ENCODE measurements around the gene ZNF668. TPM values are rescaled to one million over a fixed set of nuclear protein-coding genes. Genes with fewer than 3 reads are reported as not detected.
A peak's percentile ranks its signal among the peaks of the same experiment; 100 is the strongest.

Gene ZNF668
- polyA plus RNA-seq, 4 donors = 5.4 to 12.2 (median 10.1) TPM

DNA sequence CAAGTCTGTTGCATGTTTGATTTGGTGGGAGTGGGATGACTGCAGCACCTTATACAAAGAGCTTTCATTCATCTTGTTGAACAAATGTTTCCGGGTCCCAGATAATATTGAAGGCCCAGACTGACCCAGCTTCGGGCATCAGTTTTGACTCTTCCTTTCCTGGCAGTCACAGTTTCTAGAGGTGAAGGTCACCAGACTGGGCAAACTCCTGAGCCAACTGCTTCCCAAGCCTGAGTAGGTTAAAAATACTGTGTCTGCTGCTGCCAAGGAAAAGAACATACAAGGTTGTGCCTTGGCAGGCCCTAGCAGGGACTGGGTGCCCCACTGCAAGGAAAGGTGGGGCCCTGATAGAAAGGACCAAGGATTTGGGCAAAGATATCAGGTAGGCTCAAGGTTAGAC is 38.7 kb upstream of the ZNF668 start:
- peaks cover 0 to 15% (median 2%) of the 10 kb centered on the region in 3 donors for H3K4me1 ChIP-seq (ENCODE audit: control insufficient read depth in 3 of 3, insufficient read depth in 2 of 3, low read depth in 1 of 3, low read length in 2 of 3)
- no peaks in the 10 kb centered on the region for H3K9me3 ChIP-seq (ENCODE audit: control insufficient read depth in 2 of 2, insufficient read depth in 1 of 2, low read depth in 1 of 2, low read length in 1 of 2)
- peaks cover 0 to 48% (median 5%) of the 10 kb centered on the region in 3 donors for H3K36me3 ChIP-seq (ENCODE audit: control insufficient read depth in 3 of 3, insufficient read depth in 2 of 3, low read depth in 1 of 3, low read length in 3 of 3)
- no peaks in the 10 kb centered on the region for H3K27me3 ChIP-seq (ENCODE audit: control insufficient read depth in 3 of 3, insufficient read depth in 3 of 3, low read length in 3 of 3)
- peak overlapping the region in 1 of 3 donors; percentile 42 for H3K27ac ChIP-seq (ENCODE audit: low read depth in 1 of 3, low read length in 2 of 3)
- 76 to 92% (median 91%) methylated on average over 2 of the region's 2 CpGs for WGBS, 3 donors
- H3K4me3 ChIP-seq (ENCODE audit: low read depth in 1 of 3, low read length in 3 of 3) = no peak overlapping the region
- no peak for DNase-seq
- FAIRE-seq = no peak

DNA sequence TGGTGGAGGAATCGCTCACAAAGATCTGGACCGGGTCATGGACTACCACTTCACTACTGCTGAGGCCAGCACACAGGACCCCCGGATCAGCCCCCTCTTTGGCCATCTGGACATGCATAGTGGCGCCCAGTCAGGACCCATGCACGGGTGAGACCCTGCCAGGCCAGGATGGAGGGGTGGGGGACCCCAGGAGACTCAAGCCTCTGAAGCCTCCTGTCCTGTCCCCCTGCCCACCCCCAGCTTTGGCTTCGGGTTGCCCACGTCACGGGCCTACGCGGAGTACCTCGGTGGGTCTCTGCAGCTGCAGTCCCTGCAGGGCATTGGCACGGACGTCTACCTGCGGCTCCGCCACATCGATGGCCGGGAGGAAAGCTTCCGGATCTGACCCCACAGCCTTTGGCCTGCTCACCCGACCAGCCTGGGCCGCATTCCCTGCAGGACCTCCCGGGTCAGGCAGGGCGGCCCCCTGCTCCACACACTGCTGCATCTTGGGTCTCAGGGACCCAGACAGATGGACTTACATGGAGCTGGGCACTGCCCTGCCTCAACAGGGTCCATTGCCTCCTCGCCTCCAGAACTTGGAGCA is 37.9 kb upstream of the ZNF668 start:
- no peak for DNase-seq
- 93% methylated on average over 23 of the region's 23 CpGs for WGBS, 3 donors
- Histone ChIP-seq H3K4me3 (ENCODE audit: low read depth in 1 of 3, low read length in 3 of 3) (no peak overlapping the region), H3K27me3 (ENCODE audit: control insufficient read depth in 3 of 3, insufficient read depth in 3 of 3, low read length in 3 of 3) (no peaks in the 10 kb centered on the region), H3K9me3 (ENCODE audit: control insufficient read depth in 2 of 2, insufficient read depth in 1 of 2, low read depth in 1 of 2, low read length in 1 of 2) (no peaks in the 10 kb centered on the region), H3K4me1 (ENCODE audit: control insufficient read depth in 3 of 3, insufficient read depth in 2 of 3, low read depth in 1 of 3, low read length in 2 of 3) (peaks cover 0 to 15% (median 2%) of the 10 kb centered on the region in 3 donors), H3K36me3 (ENCODE audit: control insufficient read depth in 3 of 3, insufficient read depth in 2 of 3, low read depth in 1 of 3, low read length in 3 of 3) (peaks cover 0 to 48% (median 5%) of the 10 kb centered on the region in 3 donors), H3K27ac (ENCODE audit: low read depth in 1 of 3, low read length in 2 of 3) (no peak overlapping the region)
- FAIRE-seq = no peak

DNA sequence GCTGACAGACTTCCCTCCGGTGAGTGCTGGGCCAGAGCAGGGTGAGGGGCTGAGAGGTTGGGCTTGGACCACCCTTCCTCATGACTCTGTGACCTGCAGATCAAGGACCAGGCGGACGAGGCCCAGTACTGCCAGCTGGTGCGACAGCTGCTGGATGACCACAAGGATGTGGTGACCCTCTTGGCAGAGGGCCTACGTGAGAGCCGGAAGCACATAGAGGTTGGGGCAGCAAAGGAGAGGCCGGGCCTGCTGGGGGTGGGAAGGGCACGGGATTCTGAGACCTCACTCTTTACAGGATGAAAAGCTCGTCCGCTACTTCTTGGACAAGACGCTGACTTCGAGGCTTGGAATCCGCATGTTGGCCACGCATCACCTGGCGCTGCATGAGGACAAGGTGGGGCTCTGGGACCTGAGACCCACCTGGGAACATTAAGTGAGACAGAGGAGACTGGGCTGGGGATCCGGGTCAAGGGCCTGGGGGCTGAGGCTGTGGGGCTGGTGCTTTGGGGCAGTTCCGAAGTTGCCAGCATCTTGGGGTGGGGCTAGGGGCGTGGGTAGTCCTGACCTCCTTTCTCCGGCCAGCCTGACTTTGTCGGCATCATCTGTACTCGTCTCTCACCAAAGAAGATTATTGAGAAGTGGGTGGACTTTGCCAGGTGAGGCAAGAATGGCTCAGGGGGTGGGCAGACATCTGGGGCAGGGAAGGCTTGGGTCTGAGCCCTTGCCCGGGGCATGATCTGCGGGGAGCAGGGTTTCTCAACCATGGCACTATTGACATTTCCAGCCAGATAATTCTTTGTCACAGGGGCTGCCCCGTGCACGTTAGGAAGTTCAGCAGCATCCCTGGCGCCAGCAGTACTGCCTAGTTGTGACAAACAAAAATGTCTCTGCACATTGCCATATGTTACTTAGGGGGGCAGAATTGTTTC is 36.3 kb upstream of the ZNF668 start:
- H3K9me3 ChIP-seq (ENCODE audit: control insufficient read depth in 2 of 2, insufficient read depth in 1 of 2, low read depth in 1 of 2, low read length in 1 of 2) = no peaks in the 10 kb centered on the region
- peaks cover 0 to 43% (median 5%) of the 10 kb centered on the region in 3 donors for H3K36me3 ChIP-seq (ENCODE audit: control insufficient read depth in 3 of 3, insufficient read depth in 2 of 3, low read depth in 1 of 3, low read length in 3 of 3)
- no peak overlapping the region for H3K27ac ChIP-seq (ENCODE audit: low read depth in 1 of 3, low read length in 2 of 3)
- no peaks in the 10 kb centered on the region for H3K27me3 ChIP-seq (ENCODE audit: control insufficient read depth in 3 of 3, insufficient read depth in 3 of 3, low read length in 3 of 3)
- DNase-seq (no peak), FAIRE-seq (no peak)
- H3K4me1 ChIP-seq (ENCODE audit: control insufficient read depth in 3 of 3, insufficient read depth in 2 of 3, low read depth in 1 of 3, low read length in 2 of 3) = peaks cover 0 to 11% (median 4%) of the 10 kb centered on the region in 3 donors
- 88 to 90% (median 89%) methylated on average over 26 of the region's 26 CpGs for WGBS, 3 donors
- no peak overlapping the region for H3K4me3 ChIP-seq (ENCODE audit: low read depth in 1 of 3, low read length in 3 of 3)

DNA sequence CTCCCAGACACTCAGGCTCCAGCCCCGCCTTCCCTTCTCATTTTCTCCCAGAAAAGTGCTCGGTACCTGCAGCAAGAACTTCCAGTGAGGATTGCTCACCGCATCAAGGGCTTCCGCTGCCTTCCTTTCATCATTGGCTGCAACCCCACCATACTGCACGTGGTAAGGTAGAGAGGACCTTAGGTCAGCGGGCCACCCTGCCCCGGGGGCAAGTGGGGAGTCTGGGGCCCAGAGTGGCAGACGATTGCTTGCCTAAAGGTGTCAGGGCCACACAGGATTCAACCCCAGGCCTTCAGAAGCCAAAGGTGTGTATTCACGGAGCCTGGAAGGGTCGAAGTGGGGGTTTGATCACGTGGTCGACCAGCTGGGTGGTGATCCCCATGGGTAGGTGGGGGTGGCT is 35.6 kb upstream of the ZNF668 start:
- Histone ChIP-seq H3K4me1 (ENCODE audit: control insufficient read depth in 3 of 3, insufficient read depth in 2 of 3, low read depth in 1 of 3, low read length in 2 of 3) (peaks cover 0 to 11% (median 4%) of the 10 kb centered on the region in 3 donors), H3K4me3 (ENCODE audit: low read depth in 1 of 3, low read length in 3 of 3) (no peak overlapping the region), H3K27ac (ENCODE audit: low read depth in 1 of 3, low read length in 2 of 3) (no peak overlapping the region), H3K9me3 (ENCODE audit: control insufficient read depth in 2 of 2, insufficient read depth in 1 of 2, low read depth in 1 of 2, low read length in 1 of 2) (no peaks in the 10 kb centered on the region), H3K27me3 (ENCODE audit: control insufficient read depth in 3 of 3, insufficient read depth in 3 of 3, low read length in 3 of 3) (no peaks in the 10 kb centered on the region), H3K36me3 (ENCODE audit: control insufficient read depth in 3 of 3, insufficient read depth in 2 of 3, low read depth in 1 of 3, low read length in 3 of 3) (peaks cover 0 to 43% (median 5%) of the 10 kb centered on the region in 3 donors)
- whole genome bisulfite sequencing, 3 donors = 86 to 91% (median 88%) methylated on average over 12 of the region's 12 CpGs
- DNase-seq = no peak
- FAIRE-seq = no peak

DNA sequence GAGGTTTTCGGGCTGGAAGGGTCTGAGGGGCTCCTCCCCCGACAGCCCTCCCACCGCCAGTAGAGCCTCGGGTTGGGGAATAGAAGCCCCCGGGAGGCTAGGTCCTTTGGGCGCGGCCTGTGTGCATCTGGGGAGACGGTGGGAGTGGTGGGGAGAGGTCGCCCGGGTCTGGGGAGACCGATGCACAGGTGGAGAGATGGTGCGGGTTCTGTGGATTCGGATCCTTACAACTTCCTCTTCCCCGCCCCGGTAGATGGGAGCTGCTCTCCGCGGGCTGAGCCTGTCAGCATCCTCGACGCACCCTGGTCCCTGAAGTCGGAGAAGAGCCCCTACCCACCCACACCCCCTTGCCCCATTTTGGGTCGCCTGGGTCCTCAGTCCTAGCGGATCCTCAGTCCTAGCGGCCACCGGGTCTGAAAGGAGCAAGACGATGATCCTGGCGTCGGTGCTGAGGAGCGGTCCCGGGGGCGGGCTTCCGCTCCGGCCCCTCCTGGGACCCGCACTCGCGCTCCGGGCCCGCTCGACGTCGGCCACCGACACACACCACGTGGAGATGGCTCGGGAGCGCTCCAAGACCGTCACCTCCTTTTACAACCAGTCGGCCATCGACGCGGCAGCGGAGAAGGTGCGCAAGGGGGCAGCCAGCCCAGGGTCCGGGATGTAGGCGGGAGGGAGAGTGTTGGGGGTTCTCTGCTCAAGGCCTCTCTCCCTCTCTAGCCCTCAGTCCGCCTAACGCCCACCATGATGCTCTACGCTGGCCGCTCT is 34.9 kb upstream of the ZNF668 start:
- peak overlapping the region; percentile 63 to 94 (median 90) for H3K4me3 ChIP-seq (ENCODE audit: low read depth in 1 of 3, low read length in 3 of 3)
- DNase-seq (no peak), FAIRE-seq (no peak)
- no peaks in the 10 kb centered on the region for H3K9me3 ChIP-seq (ENCODE audit: control insufficient read depth in 2 of 2, insufficient read depth in 1 of 2, low read depth in 1 of 2, low read length in 1 of 2)
- peaks cover 0 to 43% (median 5%) of the 10 kb centered on the region in 3 donors for H3K36me3 ChIP-seq (ENCODE audit: control insufficient read depth in 3 of 3, insufficient read depth in 2 of 3, low read depth in 1 of 3, low read length in 3 of 3)
- H3K27ac ChIP-seq (ENCODE audit: low read depth in 1 of 3, low read length in 2 of 3) = peak overlapping the region in 2 of 3 donors; percentile 64 to 85
- H3K4me1 ChIP-seq (ENCODE audit: control insufficient read depth in 3 of 3, insufficient read depth in 2 of 3, low read depth in 1 of 3, low read length in 2 of 3) = peaks cover 0 to 10% (median 4%) of the 10 kb centered on the region in 3 donors
- no peaks in the 10 kb centered on the region for H3K27me3 ChIP-seq (ENCODE audit: control insufficient read depth in 3 of 3, insufficient read depth in 3 of 3, low read length in 3 of 3)
- 40 to 51% (median 50%) methylated on average over 41 to 57 of the region's 57 CpGs for WGBS, 3 donors

DNA sequence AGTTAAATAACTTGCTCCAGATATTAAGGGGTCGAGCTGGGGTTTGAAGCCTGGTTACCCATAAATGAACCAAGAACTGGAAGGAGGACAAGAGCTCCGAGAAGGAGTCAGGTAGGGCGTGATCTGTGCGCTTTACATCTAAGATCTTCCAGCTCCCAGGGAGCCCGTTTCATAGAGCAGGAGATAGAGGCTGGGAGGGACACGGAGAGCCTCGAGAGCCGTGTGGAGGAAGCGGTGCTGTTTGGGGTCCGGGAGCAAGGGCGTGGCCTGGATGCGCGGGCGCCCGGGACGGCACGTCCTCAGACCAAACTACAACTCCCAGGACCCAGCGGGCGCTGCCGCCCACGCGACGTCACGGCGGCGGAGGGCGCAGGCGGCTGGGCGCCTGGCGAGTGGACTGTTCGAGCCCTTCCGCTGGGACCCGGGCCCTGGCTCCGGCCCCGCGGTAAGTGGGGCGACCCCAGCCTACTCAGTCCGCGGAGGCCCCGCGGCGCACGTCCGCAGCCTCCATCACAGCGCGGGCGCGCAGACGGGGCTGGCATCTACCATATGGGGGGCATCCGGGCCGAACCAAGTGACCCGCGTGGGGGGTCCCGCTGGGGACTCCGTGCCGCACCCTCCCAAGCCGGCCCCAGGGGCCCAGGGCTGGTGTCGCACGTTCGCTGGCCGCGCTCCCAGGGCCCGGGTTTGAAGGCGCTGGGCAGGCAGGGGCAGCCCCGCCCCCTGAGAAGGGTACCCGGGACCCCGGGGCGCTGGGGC is 34.2 kb upstream of the ZNF668 start, which contains the start of gene BCKDK:
TSS of gene BCKDK (plus strand) at position 352 of the 759 bp plus-strand sequence. CDS start 838 bp downstream, outside the sequence.
- Histone ChIP-seq H3K4me3 (ENCODE audit: low read depth in 1 of 3, low read length in 3 of 3) (peak within 1 kb of the TSS; percentile 63 to 94 (median 90)), H3K27ac (ENCODE audit: low read depth in 1 of 3, low read length in 2 of 3) (peak within 1 kb of the TSS in 2 of 3 donors; percentile 64 to 85), H3K27me3 (ENCODE audit: control insufficient read depth in 3 of 3, insufficient read depth in 3 of 3, low read length in 3 of 3) (no peaks in the 10 kb centered on the region), H3K36me3 (ENCODE audit: control insufficient read depth in 3 of 3, insufficient read depth in 2 of 3, low read depth in 1 of 3, low read length in 3 of 3) (peaks cover 0 to 39% (median 5%) of the 10 kb centered on the region in 3 donors), H3K9me3 (ENCODE audit: control insufficient read depth in 2 of 2, insufficient read depth in 1 of 2, low read depth in 1 of 2, low read length in 1 of 2) (no peaks in the 10 kb centered on the region), H3K4me1 (ENCODE audit: control insufficient read depth in 3 of 3, insufficient read depth in 2 of 3, low read depth in 1 of 3, low read length in 2 of 3) (peaks cover 0 to 4% (median 4%) of the 10 kb centered on the region in 3 donors)
- no peak for FAIRE-seq
- DNase-seq = peak; percentile 68 to 80
- 3 to 5% (median 4%) methylated on average over 53 to 68 of the region's 68 CpGs for WGBS, 3 donors

DNA sequence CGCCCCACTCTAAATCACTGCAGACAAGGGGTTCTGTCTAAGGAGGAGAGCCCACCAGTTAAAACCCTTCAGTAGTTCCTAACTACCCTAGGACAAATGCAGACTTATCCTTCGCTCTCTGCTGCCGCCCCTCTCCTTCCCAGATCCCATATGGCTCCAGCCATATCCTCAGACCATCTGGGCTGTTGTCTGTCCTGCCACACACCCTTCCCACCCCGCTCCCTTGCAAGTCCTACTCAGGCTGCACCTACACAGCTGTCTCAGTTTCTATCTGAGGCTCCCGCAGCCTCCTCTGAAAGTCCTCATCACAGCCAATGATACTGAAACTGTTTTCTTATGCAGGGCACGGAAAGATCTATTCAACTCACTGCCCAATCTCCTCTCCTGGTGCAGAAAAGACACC is 33.4 kb upstream of the ZNF668 start:
- FAIRE-seq (no peak), DNase-seq (no peak)
- Histone ChIP-seq H3K36me3 (ENCODE audit: control insufficient read depth in 3 of 3, insufficient read depth in 2 of 3, low read depth in 1 of 3, low read length in 3 of 3) (peaks cover 0 to 32% (median 5%) of the 10 kb centered on the region in 3 donors), H3K27me3 (ENCODE audit: control insufficient read depth in 3 of 3, insufficient read depth in 3 of 3, low read length in 3 of 3) (no peaks in the 10 kb centered on the region), H3K4me1 (ENCODE audit: control insufficient read depth in 3 of 3, insufficient read depth in 2 of 3, low read depth in 1 of 3, low read length in 2 of 3) (peaks cover 0 to 4% (median 2%) of the 10 kb centered on the region in 3 donors), H3K4me3 (ENCODE audit: low read depth in 1 of 3, low read length in 3 of 3) (no peak overlapping the region), H3K9me3 (ENCODE audit: control insufficient read depth in 2 of 2, insufficient read depth in 1 of 2, low read depth in 1 of 2, low read length in 1 of 2) (no peaks in the 10 kb centered on the region), H3K27ac (ENCODE audit: low read depth in 1 of 3, low read length in 2 of 3) (peak overlapping the region in 1 of 3 donors; percentile 1)
- WGBS, 3 donors = 85 to 91% (median 89%) methylated on average over 6 of the region's 6 CpGs

Measured in small intestine (tissue), 7 donors.